ENCODE data around the gene FALEC. TPM values are rescaled to one million over a fixed set of nuclear protein-coding genes. Genes with fewer than 3 reads are reported as not detected.

FALEC gene
- total and polyA plus RNA-seq, 2 of the 8 experiments (the other 6 are each of a cell fraction or from before 2014, with no cell fraction given), result not detected

DNA sequence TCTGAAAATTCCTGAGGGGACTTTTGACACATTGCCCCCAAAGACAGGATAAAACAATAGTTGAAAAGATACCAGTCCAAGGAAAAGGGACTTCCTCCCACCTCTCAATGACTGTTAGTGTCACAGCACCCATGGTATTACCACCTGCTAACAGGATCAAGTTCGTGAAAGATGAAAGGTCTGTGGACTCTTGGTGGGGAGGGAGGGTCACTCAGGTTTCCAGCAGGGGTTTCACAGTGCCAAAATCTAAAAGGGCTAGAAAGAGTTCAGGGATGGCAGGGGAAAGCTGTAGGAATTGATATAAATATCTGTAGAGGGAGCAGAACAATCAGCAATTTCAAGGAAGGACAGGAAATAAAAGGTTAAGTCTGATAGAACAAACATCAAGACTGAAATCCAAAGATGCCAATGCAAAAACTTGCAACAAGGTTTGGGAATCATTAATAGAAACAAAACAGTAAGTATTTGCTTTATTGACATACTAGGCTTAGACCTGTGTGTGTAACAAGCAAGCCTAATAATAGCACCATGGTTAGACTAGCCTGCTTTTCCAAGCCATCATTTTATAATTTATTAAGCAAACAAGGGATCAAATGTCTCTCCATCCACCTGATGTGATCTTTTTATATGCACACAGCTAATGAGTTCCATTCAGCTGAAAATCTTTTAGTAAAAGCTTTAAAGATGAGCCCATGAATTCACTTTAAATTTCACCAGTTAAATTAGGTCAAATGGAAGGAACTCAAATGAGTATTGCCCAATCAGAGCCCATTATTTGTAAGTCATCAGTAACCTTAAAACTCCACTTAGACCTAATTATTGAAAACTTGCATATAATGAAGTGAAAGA, 60.2 kb downstream of the FALEC start:
- no peak overlapping the region for H4K91ac ChIP-seq (replicated peaks; ENCODE audit: insufficient read length, low read length)
- peaks cover 9% of the 10 kb centered on the region for H3K23me2 ChIP-seq (ENCODE audit: low read depth, low read length)
- H2BK15ac ChIP-seq (ENCODE audit: low read length), result no peak overlapping the region
- no peaks in the 10 kb centered on the region for H3K27me3 ChIP-seq (replicated peaks in 1 of 4; ENCODE audit: control insufficient read depth in 3 of 4, extremely low read depth in 1 of 4, insufficient read depth in 3 of 4, low read length in 3 of 4)
- H2AFZ ChIP-seq (ENCODE audit: low read length), result no peak overlapping the region
- no peak overlapping the region for H3K18ac ChIP-seq (ENCODE audit: extremely low read depth, low read length)
- no peak overlapping the region for H3K23ac ChIP-seq (ENCODE audit: insufficient read length)
- H3K4me1 ChIP-seq (replicated peaks in 1 of 4; ENCODE audit: control insufficient read depth in 3 of 4, insufficient read depth in 4 of 4, low read length in 3 of 4), result peaks cover 5 to 25% (median 16%) of the 10 kb centered on the region in 4 experiments
- no peak overlapping the region for H3K14ac ChIP-seq (ENCODE audit: insufficient read length)
- H3K9ac ChIP-seq (replicated peaks in 1 of 4; ENCODE audit: extremely low read depth in 1 of 4, low read depth in 3 of 4, low read length in 3 of 4), result peak overlapping the region in 1 of 4 experiments; percentile 46; a peak in 1 of 7 replicates
- no peak overlapping the region for H2BK12ac ChIP-seq (ENCODE audit: low read depth, low read length)
- peaks cover 38 to 78% of the 10 kb centered on the region in 2 experiments for H3K79me2 ChIP-seq (ENCODE audit: control insufficient read depth in 1 of 2, insufficient read depth in 2 of 2, low read length in 2 of 2)
- H2AK5ac ChIP-seq (ENCODE audit: low read depth, low read length), result no peak overlapping the region
- no peak for DNase-seq (ENCODE audit: low read depth in 1 of 2, low spot score in 2 of 2)
- H3K36me3 ChIP-seq (ENCODE audit: control insufficient read depth in 2 of 4, insufficient read depth in 4 of 4, low read length in 3 of 4), result peaks cover 27 to 72% (median 43%) of the 10 kb centered on the region in 4 experiments
- H3K4me3 ChIP-seq (ENCODE audit: extremely low read depth in 1 of 4, insufficient read depth in 2 of 4, low read depth in 3 of 4, low read length in 4 of 4), result peak overlapping the region; percentile 100; a peak in 6 of 8 replicates
- peaks cover 29 to 37% of the 10 kb centered on the region in 2 experiments for H4K20me1 ChIP-seq (replicated peaks in 1 of 2; ENCODE audit: control insufficient read depth in 1 of 2, insufficient read depth in 2 of 2, low read length in 2 of 2)
- no peak overlapping the region for H3K27ac ChIP-seq (ENCODE audit: low read depth, low read length)
- peak overlapping the region; percentile 72 to 78; a peak in 3 of 4 replicates for H3K4me2 ChIP-seq (ENCODE audit: insufficient read depth in 1 of 2, low read depth in 2 of 2, low read length in 2 of 2)
- no peak for FAIRE-seq
- WGBS, 2 experiments (ENCODE audit: extremely low coverage in 1 of 2, insufficient coverage in 1 of 2, insufficient read length in 1 of 2, insufficient replicate concordance in 2 of 2, low coverage in 1 of 2, low lambda C conversion rate in 2 of 2, missing lambda C conversion rate in 1 of 2), result 81% methylated on average over 1 of the region's 1 CpG; no CpG with 5 or more reads in 1 of the 2 experiments
- no peak overlapping the region for H2BK120ac ChIP-seq (replicated peaks; ENCODE audit: low read depth, low read length)
- H3K56ac ChIP-seq (replicated peaks; ENCODE audit: insufficient read length, low read depth, low read length), result no peak overlapping the region
- no peaks in the 10 kb centered on the region for H3K9me3 ChIP-seq (ENCODE audit: insufficient read depth in 2 of 2, low read depth in 1 of 2, low read length in 1 of 2)
- CTCF ChIA-PET (ENCODE audit: partially characterized antibody), result interaction anchor here (1.2 to 2.7 kb wide), 5 partner anchors 8 to 47 kb away, joined by 3 to 16 read pairs (median 4); no protein-coding TSS in a partner anchor
- peaks cover 2% of the 10 kb centered on the region for H3K79me1 ChIP-seq (ENCODE audit: low read depth, low read length)
- no peak overlapping the region for H3K4ac ChIP-seq (replicated peaks; ENCODE audit: insufficient read length, low read depth, low read length)
- no peak overlapping the region for H4K5ac ChIP-seq (ENCODE audit: insufficient read length, low read depth, low read length)
- POLR2A ChIA-PET (ENCODE audit: partially characterized antibody), result interaction anchor here (1.3 to 43.7 kb wide), 8 partner anchors 9 to 462 kb away, joined by 3 to 1380 read pairs (median 7); partner anchors contain the start of genes ADAMTSL4, BNIPL and ENSA
- no peak overlapping the region for H4K8ac ChIP-seq (ENCODE audit: extremely low read depth, insufficient read depth, low read length)
- no peak overlapping the region for H2BK5ac ChIP-seq (ENCODE audit: low read depth, low read length)
- no peak overlapping the region for H2BK20ac ChIP-seq (ENCODE audit: low read length)
- TF ChIP-seq RAD21 (IDR thresholded peaks at IDR 0.05 in 1 of 2, conservative IDR thresholded peaks at IDR 0.05 in 1 of 2; ENCODE audit: low read depth in 2 of 2, low read length in 2 of 2) (no peak), CEBPB (IDR thresholded peaks at IDR 0.05; ENCODE audit: low read depth, low read length) (peak; percentile 73), KDM4A (IDR thresholded peaks at IDR 0.05; ENCODE audit: low read depth, low read length, severe bottlenecking) (peak; percentile 8), CHD2 (IDR thresholded peaks at IDR 0.05; ENCODE audit: low read length) (no peak), POLR2AphosphoS5 (IDR thresholded peaks at IDR 0.05; ENCODE audit: low read depth, low read length) (peak; percentile 30), SP1 (IDR thresholded peaks at IDR 0.05; ENCODE audit: low read depth, low read length) (peak; percentile 4; the same call in 1 of the 2 replicates)
